K562 (cell line): Measurements from ENCODE around the gene NT5DC1. TPM values are rescaled to one million over a fixed set of nuclear protein-coding genes. Genes with fewer than 3 reads are reported as not detected.

ENCODE experiments used
- ATAC-seq: fragments of 200-7000 bp; cut with Tn5 transposase; 3 replicates; pipeline ENCODE4 v1.9.1; 2020; ENCODE audit warnings: moderate library complexity
- BruUV-seq: library from RNA; stranded (reverse); fragments of 400-500 nt; replicated peaks from 2 replicates; lab custom pipeline; 2021; lab: Mats Ljungman, UMichigan
- CTCF ChIA-PET: fragments of 300-600 bp; formaldehyde crosslinking; extraction: SDS; loops from one replicate; lab custom pipeline; 2021; ENCODE audit warnings: low intra/inter-chr PET ratio; lab: Yijun Ruan, JAX
- POLR2A ChIA-PET: fragments of 300-600, 350-650 bp; sonication (Branson Sonifier 250); formaldehyde crosslinking; extraction: SDS; loops from one replicate; lab custom pipeline; 2021; ENCODE audit warnings: antibody characterized with exemption, inconsistent platforms; lab: Yijun Ruan, JAX
- DNase-seq, 4 experiments: peaks; one replicate each; pipeline versions ENCODE4 v3.0.0 to v3.0.0-alpha.2; 2011 to 2018; ENCODE audit warnings: low spot score in 3 of 4, mixed read lengths in 3 of 4; ENCODE audit errors: extremely low read depth in 1 of 4
- FAIRE-seq: peaks from 2 replicates; lab custom pipeline; 2011; peaks lifted over from hg19 to GRCh38; lab: Jason Lieb, UNC
- H2AFZ ChIP-seq: 2 replicates; pipeline ENCODE4 v1.6.0; 2011; ENCODE audit warnings: low read depth, low read length, control low read depth, inconsistent platforms
- H3K27ac ChIP-seq: fragments of 200-600 bp; 3 replicates; pipeline ENCODE4 v1.8.0; 2011; ENCODE audit warnings: low read depth, mild to moderate bottlenecking, control low read depth, inconsistent platforms, low read length, moderate library complexity, mixed read lengths; ENCODE audit errors: extremely low read depth
- H3K27me3 ChIP-seq, 2 experiments: fragments of 300-600 bp in 1 of 2; 2 replicates in 1 of 2; 3 replicates in 1 of 2; pipeline versions ENCODE4 v1.6.0 to v1.8.0; 2011; ENCODE audit warnings: inconsistent platforms in 2 of 2, low read length in 2 of 2, mild to moderate bottlenecking in 1 of 2, mixed read lengths in 1 of 2, moderate library complexity in 1 of 2; ENCODE audit not compliant: control insufficient read depth in 2 of 2, insufficient read depth in 2 of 2
- H3K36me3 ChIP-seq: fragments of 300-600 bp; 3 replicates; pipeline ENCODE4 v1.8.0; 2011; ENCODE audit warnings: mild to moderate bottlenecking, low read length, inconsistent platforms; ENCODE audit not compliant: control insufficient read depth, insufficient read depth
- H3K4me1 ChIP-seq, 2 experiments: fragments of 200-600 bp in 1 of 2; replicated peaks in 1 of 2; 2 replicates in 1 of 2; 3 replicates in 1 of 2; pipeline versions ENCODE4 v1.5.1 to v1.8.0; 2011; ENCODE audit warnings: inconsistent platforms in 2 of 2, low read length in 2 of 2, mild to moderate bottlenecking in 1 of 2, mixed read lengths in 1 of 2, moderate library complexity in 1 of 2; ENCODE audit not compliant: control insufficient read depth in 2 of 2, insufficient read depth in 2 of 2
- H3K4me2 ChIP-seq: 2 replicates; pipeline ENCODE4 v1.6.1; 2011; ENCODE audit warnings: low read length, control low read depth, inconsistent platforms, mixed read lengths; ENCODE audit not compliant: insufficient read depth
- H3K4me3 ChIP-seq: fragments of 200-600 bp; sonication (generic), shearing (Covaris generic); 2 replicates; pipeline ENCODE4 v1.5.1; 2016; ENCODE audit warnings: control low read depth, inconsistent platforms
- H3K79me2 ChIP-seq: fragments of 200-600 bp; 3 replicates; pipeline ENCODE4 v1.8.0; 2011; ENCODE audit warnings: low read length, inconsistent platforms; ENCODE audit not compliant: control insufficient read depth, insufficient read depth
- H3K9ac ChIP-seq, 2 experiments: 2 replicates each; pipeline versions ENCODE4 v1.6.0 to v1.6.1; 2011; ENCODE audit warnings: low read depth in 2 of 2, low read length in 2 of 2, control low read depth in 1 of 2, inconsistent platforms in 1 of 2, mild to moderate bottlenecking in 1 of 2, mixed read lengths in 1 of 2; ENCODE audit not compliant: insufficient read depth in 1 of 2
- H3K9me1 ChIP-seq: one replicate; pipeline ENCODE4 v1.6.0; 2011; ENCODE audit warnings: inconsistent platforms, mild to moderate bottlenecking, low read length, moderate library complexity; ENCODE audit not compliant: control insufficient read depth, insufficient read depth
- H3K9me3 ChIP-seq: replicated peaks from 2 replicates; pipeline ENCODE4 v1.5.1; 2011; ENCODE audit warnings: low read depth, low read length, inconsistent platforms; ENCODE audit not compliant: control insufficient read depth, insufficient read depth
- H4K20me1 ChIP-seq: replicated peaks from 2 replicates; pipeline ENCODE4 v1.6.1; 2011; ENCODE audit warnings: low read length, inconsistent platforms, mixed read lengths; ENCODE audit not compliant: control insufficient read depth, insufficient read depth
- BCL6 ChIP-seq: fragments of 250-450 bp; sonication (Bioruptor Pico); IDR thresholded peaks from 2 replicates; pipeline ENCODE4 v1.4.0; 2020
- KLF13 ChIP-seq: fragments of 450-650 bp; IDR thresholded peaks from 2 replicates; pipeline ENCODE4 v1.6.1; 2016; ENCODE audit warnings: missing genetic modification characterization, low read depth, mild to moderate bottlenecking, missing compliant biosample characterization, moderate library complexity, borderline replicate concordance
- NCOA6 ChIP-seq: fragments of 450-650 bp; IDR thresholded peaks from 2 replicates; pipeline ENCODE4 v1.6.1; 2017; ENCODE audit warnings: mild to moderate bottlenecking
- RBM39 ChIP-seq: fragments of 200-400 bp; formaldehyde crosslinking; optimal IDR thresholded peaks from 2 replicates; pipeline ENCODE3; 2018; ENCODE audit warnings: low read depth, low read length
- TEAD2 ChIP-seq: fragments of 450-650 bp; IDR thresholded peaks from 2 replicates; pipeline ENCODE4 v1.6.1; 2016; ENCODE audit warnings: missing genetic modification characterization, control low read depth, missing compliant biosample characterization
- TOE1 ChIP-seq, 2 experiments: fragments of 450-650 bp in 1 of 2; sonication (generic) in 1 of 2; formaldehyde crosslinking in 1 of 2; IDR thresholded peaks; 2 replicates each; pipeline versions ENCODE4 v1.7.1 to v1.8.0; 2016 to 2022; ENCODE audit warnings: borderline replicate concordance in 2 of 2, mild to moderate bottlenecking in 2 of 2, antibody characterized with exemption in 1 of 2, inconsistent platforms in 1 of 2, low read depth in 1 of 2, missing genetic modification reagents in 1 of 2, moderate library complexity in 1 of 2
- WGBS: fragments of 100-300 bp; shearing (Covaris generic); methylation state at CpG from one replicate; pipeline ENCODE4 v1.1.6; 2016; ENCODE audit warnings: low coverage, mixed read lengths; ENCODE audit not compliant: insufficient coverage; ENCODE audit errors: missing lambda C conversion rate; 5-methylcytosine and 5-hydroxymethylcytosine counted together
- in situ Hi-C: fragments of 300-500 bp; cut with MboI; formaldehyde crosslinking; loops from 4 replicates; pipeline ENCODE4 v1.15.0; 2018; ENCODE audit warnings: inconsistent platforms, mixed read lengths
- intact Hi-C: fragments of 100-400 bp; cut with micrococcal nuclease; formaldehyde crosslinking; loops from 2 replicates; pipeline ENCODE4 v1.14.2; 2022
- polyA plus RNA-seq, 8 experiments: library from polyadenylated mRNA; depleted of rRNA in 4 of 8; stranded (reverse) in 5 of 8; unstranded in 3 of 8; fragments of >200 nt; fragmentation: Nextera tagmentation in 2 of 8; fragmentation: Illumina TruSeq in 1 of 8; extraction: Ambion mirVana in 2 of 8; extraction: Trizol in 1 of 8; gene quantifications; 2 replicates each; pipeline versions ENCODE4 v1.2.1 to v1.2.3, GENCODE V29; 2011 to 2014; ENCODE audit warnings: inconsistent platforms in 1 of 8, missing spikeins in 1 of 8
- total RNA-seq, 7 experiments: library from RNA; depleted of rRNA in 6 of 7; stranded (reverse); fragments of >200 nt in 6 of 7; fragmentation: Illumina TruSeq in 2 of 7; extraction: Trizol in 2 of 7; gene quantifications; 2 replicates each; pipeline versions ENCODE4 v1.2.1 to v1.2.3, GENCODE V29; 2011 to 2021; ENCODE audit warnings: low replicate concordance in 1 of 7
- TF ChIP-seq, protein P1 (sequence below), 2 experiments: fragments of 450-650 bp; IDR thresholded peaks; 2 replicates each; pipeline ENCODE4 v1.6.1; 2018; ENCODE audit warnings: mild to moderate bottlenecking in 2 of 2, low read depth in 1 of 2; ENCODE audit not compliant: partially characterized antibody in 2 of 2

The NT5DC1 gene
- total and polyA plus RNA-seq, 9 of the 15 experiments (the other 6 are each of a cell fraction or from before 2014, with no cell fraction given), result 4.9 to 28.5 (median 16.3) TPM

DNA sequence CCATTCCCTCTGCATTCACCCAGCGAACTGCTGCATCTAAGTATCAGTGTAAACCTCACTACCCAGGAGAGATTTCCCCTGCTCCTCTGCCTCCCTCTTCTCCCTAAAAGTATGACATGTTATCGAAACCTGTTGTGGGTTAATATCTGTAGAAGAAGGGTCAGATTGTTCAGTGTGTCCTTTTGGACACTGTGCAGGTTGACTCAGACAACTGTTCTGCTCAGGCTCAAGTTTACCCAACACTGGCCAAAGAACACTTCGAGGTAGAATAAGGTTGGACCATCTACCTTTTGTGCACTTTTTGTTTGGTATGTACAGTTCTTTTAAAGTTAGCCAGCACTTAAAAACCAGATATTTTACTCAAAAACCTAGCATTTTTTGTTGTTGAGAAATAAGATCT lies 4.6 kb downstream of the NT5DC1 start (continued):
- TF ChIP-seq, protein P1, sequence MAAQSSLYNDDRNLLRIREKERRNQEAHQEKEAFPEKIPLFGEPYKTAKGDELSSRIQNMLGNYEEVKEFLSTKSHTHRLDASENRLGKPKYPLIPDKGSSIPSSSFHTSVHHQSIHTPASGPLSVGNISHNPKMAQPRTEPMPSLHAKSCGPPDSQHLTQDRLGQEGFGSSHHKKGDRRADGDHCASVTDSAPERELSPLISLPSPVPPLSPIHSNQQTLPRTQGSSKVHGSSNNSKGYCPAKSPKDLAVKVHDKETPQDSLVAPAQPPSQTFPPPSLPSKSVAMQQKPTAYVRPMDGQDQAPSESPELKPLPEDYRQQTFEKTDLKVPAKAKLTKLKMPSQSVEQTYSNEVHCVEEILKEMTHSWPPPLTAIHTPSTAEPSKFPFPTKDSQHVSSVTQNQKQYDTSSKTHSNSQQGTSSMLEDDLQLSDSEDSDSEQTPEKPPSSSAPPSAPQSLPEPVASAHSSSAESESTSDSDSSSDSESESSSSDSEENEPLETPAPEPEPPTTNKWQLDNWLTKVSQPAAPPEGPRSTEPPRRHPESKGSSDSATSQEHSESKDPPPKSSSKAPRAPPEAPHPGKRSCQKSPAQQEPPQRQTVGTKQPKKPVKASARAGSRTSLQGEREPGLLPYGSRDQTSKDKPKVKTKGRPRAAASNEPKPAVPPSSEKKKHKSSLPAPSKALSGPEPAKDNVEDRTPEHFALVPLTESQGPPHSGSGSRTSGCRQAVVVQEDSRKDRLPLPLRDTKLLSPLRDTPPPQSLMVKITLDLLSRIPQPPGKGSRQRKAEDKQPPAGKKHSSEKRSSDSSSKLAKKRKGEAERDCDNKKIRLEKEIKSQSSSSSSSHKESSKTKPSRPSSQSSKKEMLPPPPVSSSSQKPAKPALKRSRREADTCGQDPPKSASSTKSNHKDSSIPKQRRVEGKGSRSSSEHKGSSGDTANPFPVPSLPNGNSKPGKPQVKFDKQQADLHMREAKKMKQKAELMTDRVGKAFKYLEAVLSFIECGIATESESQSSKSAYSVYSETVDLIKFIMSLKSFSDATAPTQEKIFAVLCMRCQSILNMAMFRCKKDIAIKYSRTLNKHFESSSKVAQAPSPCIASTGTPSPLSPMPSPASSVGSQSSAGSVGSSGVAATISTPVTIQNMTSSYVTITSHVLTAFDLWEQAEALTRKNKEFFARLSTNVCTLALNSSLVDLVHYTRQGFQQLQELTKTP (IDR thresholded peaks at IDR 0.05; ENCODE audit: low read depth in 1 of 2, partially characterized antibody in 2 of 2), result no peak
- TF ChIP-seq TOE1 (IDR thresholded peaks at IDR 0.05; ENCODE audit: borderline replicate concordance) (no peak), TOE1 (CRISPR knock-in tag; IDR thresholded peaks at IDR 0.05; ENCODE audit: borderline replicate concordance, low read depth) (no peak)
- TF ChIP-seq, all 486 proteins: peak for 0

DNA sequence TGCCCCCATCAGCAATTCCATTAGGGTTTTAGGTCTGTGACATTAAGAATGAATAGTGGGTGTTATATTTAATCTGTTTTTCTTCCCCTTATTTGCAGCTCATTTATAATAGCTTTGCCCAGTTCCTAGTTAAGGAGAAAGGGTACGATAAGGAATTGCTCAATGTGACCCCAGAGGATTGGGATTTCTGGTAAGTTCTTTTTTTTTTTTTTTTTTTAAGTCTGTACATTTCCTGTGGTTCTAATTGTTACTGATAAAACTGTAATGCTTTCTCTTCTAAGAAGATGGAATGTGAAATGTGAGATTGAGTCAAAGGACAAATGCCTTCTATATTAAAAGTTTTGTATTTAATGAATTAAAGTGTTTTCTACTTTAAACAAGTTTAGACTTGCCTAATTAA lies 5.5 kb downstream of the NT5DC1 start:
- ATAC-seq, result no peak
- no TSS peak for BruUV-seq
- TF ChIP-seq NCOA6, result no peak
- no peak for TF ChIP-seq RBM39
- no peak for TF ChIP-seq KLF13
- TF ChIP-seq TEAD2 (tag), result no peak
- no peak for TF ChIP-seq BCL6 (CRISPR knock-in tag)
- no peaks in the 10 kb centered on the region for H3K9me1 ChIP-seq
- POLR2A ChIA-PET, result no interaction called here
- no peak for DNase-seq
- peaks cover 15% of the 10 kb centered on the region; the same call in 2 of the 3 replicates for H3K36me3 ChIP-seq
- WGBS, result 38% methylated on average over 1 of the region's 1 CpG
- no peak overlapping the region for H3K27ac ChIP-seq
- no peaks in the 10 kb centered on the region for H3K9me3 ChIP-seq
- in situ Hi-C loops, result no loop called here
- intact Hi-C loops, result no loop called here
- no peak overlapping the region for H2AFZ ChIP-seq
- no peaks in the 10 kb centered on the region for H4K20me1 ChIP-seq
- H3K4me2 ChIP-seq, result no peak overlapping the region
- H3K4me1 ChIP-seq, result peaks cover 0 to 7% of the 10 kb centered on the region in 2 experiments; a peak in 2 of 5 replicates
- peaks cover 11% of the 10 kb centered on the region for H3K79me2 ChIP-seq
- FAIRE-seq, result no peak
- no peak overlapping the region for H3K4me3 ChIP-seq
- no peak overlapping the region for H3K9ac ChIP-seq
- H3K27me3 ChIP-seq, result no peaks in the 10 kb centered on the region
- CTCF ChIA-PET, result no interaction called here
